Karpas-422 (cell line): ENCODE results near the gene DBNDD1. TPM values are rescaled to one million over a fixed set of nuclear protein-coding genes. Genes with fewer than 3 reads are reported as not detected.
A peak's percentile ranks its signal among the peaks of the same experiment; 100 is the strongest.

Source experiments
- DNase-seq: peaks from one replicate; pipeline ENCODE4 v3.0.0-alpha.2; 2015
- H2AFZ ChIP-seq: fragments of 200-600 bp; sonication (generic); 2 replicates; pipeline ENCODE4 v1.6.1; 2014; ENCODE audit warnings: antibody characterized with exemption, low read length, mixed read lengths
- H3K27ac ChIP-seq: fragments of 200-600 bp; sonication (generic); 2 replicates; pipeline ENCODE4 v1.5.1; 2014; ENCODE audit warnings: mild to moderate bottlenecking, low read length, moderate library complexity
- H3K27me3 ChIP-seq: fragments of 200-600 bp; sonication (generic); 2 replicates; pipeline ENCODE4 v1.6.1; 2014; ENCODE audit warnings: low read length, mixed read lengths
- H3K36me3 ChIP-seq: fragments of 200-600 bp; sonication (generic); 2 replicates; pipeline ENCODE4 v1.6.1; 2014; ENCODE audit warnings: low read length, mixed read lengths; ENCODE audit not compliant: insufficient read depth
- H3K4me1 ChIP-seq: fragments of 200-600 bp; sonication (generic); 2 replicates; pipeline ENCODE4 v1.6.1; 2014; ENCODE audit warnings: mild to moderate bottlenecking, low read length, mixed read lengths
- H3K4me2 ChIP-seq: fragments of 200-600 bp; sonication (generic); 2 replicates; pipeline ENCODE4 v1.6.1; 2014; ENCODE audit warnings: low read length, low read depth, mild to moderate bottlenecking; ENCODE audit not compliant: poor library complexity, severe bottlenecking
- H3K4me3 ChIP-seq: fragments of 200-600 bp; sonication (generic); 2 replicates; pipeline ENCODE4 v1.5.1; 2014; ENCODE audit warnings: mild to moderate bottlenecking, antibody characterized with exemption, low read length, mixed read lengths
- H3K79me2 ChIP-seq: fragments of 200-600 bp; sonication (generic); 2 replicates; pipeline ENCODE4 v1.6.1; 2014; ENCODE audit warnings: mild to moderate bottlenecking, low read length, mixed read lengths
- H3K9ac ChIP-seq: fragments of 200-600 bp; sonication (generic); 2 replicates; pipeline ENCODE4 v1.6.0; 2014; ENCODE audit warnings: low read length
- H3K9me2 ChIP-seq: fragments of 200-600 bp; sonication (generic), shearing (Covaris generic); replicated peaks from 2 replicates; pipeline ENCODE4 v1.6.0; 2014; ENCODE audit warnings: mild to moderate bottlenecking, low read length, moderate library complexity; ENCODE audit not compliant: insufficient read depth
- H3K9me3 ChIP-seq: fragments of 300-700, 200-600 bp; sonication (generic); 2 replicates; pipeline ENCODE4 v1.6.1; 2014; ENCODE audit warnings: low read length, mixed read lengths
- H4K20me1 ChIP-seq: fragments of 200-600 bp; sonication (generic); 2 replicates; pipeline ENCODE4 v1.6.1; 2014; ENCODE audit warnings: mild to moderate bottlenecking, antibody characterized with exemption, low read length, low read depth; ENCODE audit not compliant: insufficient read depth
- total RNA-seq: library from RNA; depleted of rRNA; stranded (reverse); fragments of >200 nt; shearing (Covaris generic); gene quantifications from 2 replicates; pipeline ENCODE4 v1.2.3, GENCODE V29; 2014; ENCODE audit warnings: low replicate concordance; rRNA removed

DBNDD1 gene
- total RNA-seq, 1 experiment from 2014 or later, result not detected

- no peak for DNase-seq
- H3K4me3 ChIP-seq, result no peak overlapping the region
- H3K4me2 ChIP-seq, result peak overlapping the region; percentile 33
- peaks cover 54% of the 10 kb centered on the region for H3K4me1 ChIP-seq
- peaks cover 46% of the 10 kb centered on the region for H3K36me3 ChIP-seq
- H2AFZ ChIP-seq, result no peak overlapping the region
- no peaks in the 10 kb centered on the region for H3K27me3 ChIP-seq
- H3K9me3 ChIP-seq, result no peaks in the 10 kb centered on the region
- no peaks in the 10 kb centered on the region for H3K9me2 ChIP-seq
- H4K20me1 ChIP-seq, result peaks cover 28% of the 10 kb centered on the region; the same call in 1 of the 2 replicates
- H3K79me2 ChIP-seq, result peaks cover 47% of the 10 kb centered on the region
- peak overlapping the region; percentile 56 for H3K9ac ChIP-seq
- peak overlapping the region; percentile 95 for H3K27ac ChIP-seq
Observed at GRCh38 chr16:89957216-89957785, 62.0 kb downstream of the DBNDD1 start.

- Histone ChIP-seq H3K9me2 (no peaks in the 10 kb centered on the region), H3K27ac (peak overlapping the region; percentile 95), H3K4me3 (no peak overlapping the region), H3K27me3 (no peaks in the 10 kb centered on the region), H4K20me1 (peaks cover 27% of the 10 kb centered on the region; the same call in 1 of the 2 replicates), H3K9ac (peak overlapping the region; percentile 56), H3K4me2 (peak overlapping the region; percentile 33), H3K4me1 (peaks cover 61% of the 10 kb centered on the region), H3K79me2 (peaks cover 51% of the 10 kb centered on the region), H3K9me3 (no peaks in the 10 kb centered on the region), H3K36me3 (peaks cover 44% of the 10 kb centered on the region), H2AFZ (no peak overlapping the region)
- DNase-seq, result peak; percentile 91
Observed at GRCh38 chr16:89956505-89957215, 62.6 kb downstream of the DBNDD1 start.

- no peaks in the 10 kb centered on the region for H3K9me3 ChIP-seq
- DNase-seq, result no peak
- no peak overlapping the region for H2AFZ ChIP-seq
- no peaks in the 10 kb centered on the region for H3K9me2 ChIP-seq
- H3K36me3 ChIP-seq, result peaks cover 54% of the 10 kb centered on the region
- peaks cover 14% of the 10 kb centered on the region; the same call in 1 of the 2 replicates for H4K20me1 ChIP-seq
- no peak overlapping the region; the same call in 1 of the 2 replicates for H3K4me3 ChIP-seq
- H3K27me3 ChIP-seq, result no peaks in the 10 kb centered on the region
- peak overlapping the region; percentile 63 for H3K9ac ChIP-seq
- peak overlapping the region; percentile 95 for H3K27ac ChIP-seq
- H3K4me1 ChIP-seq, result peaks cover 76% of the 10 kb centered on the region
- H3K79me2 ChIP-seq, result peaks cover 66% of the 10 kb centered on the region
- peak overlapping the region; percentile 64 for H3K4me2 ChIP-seq
Observed at GRCh38 chr16:89955001-89955685, 64.1 kb downstream of the DBNDD1 start.

Other genes starting within 250 kb of the DBNDD1 start
- gene FANCA, start 202.8 kb downstream of the DBNDD1 start, total RNA-seq, result 49.3 and 57.3 TPM in 2 replicates
- gene SPIRE2, start 191.0 kb downstream of the DBNDD1 start, total RNA-seq, result 1.0 TPM in 2 replicates
- gene TCF25, start 145.9 kb downstream of the DBNDD1 start, total RNA-seq, result 71.8 and 125 TPM in 2 replicates
- 3.2 and 4.8 TPM in 2 replicates for gene MC1R, start 100.6 kb downstream of the DBNDD1 start, total RNA-seq
- 210 and 405 TPM in 2 replicates for gene TUBB3, start 96.1 kb downstream of the DBNDD1 start, total RNA-seq
- gene DEF8, start 70.7 kb downstream of the DBNDD1 start, total RNA-seq, result 125 and 219 TPM in 2 replicates
- not detected in 2 replicates for gene PRDM7, start 57.9 kb upstream of the DBNDD1 start, total RNA-seq